K562 (cell line): ENCODE measurements around the gene LEPROT. TPM values are rescaled to one million over a fixed set of nuclear protein-coding genes. Genes with fewer than 3 reads are reported as not detected.

ENCODE experiments used
- CCNT2 ChIP-seq: IDR thresholded peaks from 2 replicates; pipeline ENCODE4 v1.6.1; 2011; ENCODE audit warnings: borderline replicate concordance, low read depth, mild to moderate bottlenecking, moderate library complexity, mixed read lengths, low read length; ENCODE audit not compliant: insufficient read length; ENCODE audit errors: extremely low read depth
- NCOR1 ChIP-seq: fragments of 450-650 bp; IDR thresholded peaks from 2 replicates; pipeline ENCODE4 v1.6.1; 2016; ENCODE audit warnings: mild to moderate bottlenecking, moderate library complexity
- RBM17 ChIP-seq: fragments of 200-400 bp; formaldehyde crosslinking; IDR thresholded peaks from 2 replicates; pipeline ENCODE4 v1.6.1; 2017; ENCODE audit warnings: low read depth, mild to moderate bottlenecking, low read length, borderline replicate concordance
- RCOR1 ChIP-seq, 2 experiments: IDR thresholded peaks; 2 replicates each; pipeline ENCODE4 v1.6.1; 2012; ENCODE audit warnings: low read depth in 2 of 2, low read length in 2 of 2, borderline replicate concordance in 1 of 2, improper control_type of control experiment in 1 of 2
- SETDB1 ChIP-seq: IDR thresholded peaks from one replicate; pipeline ENCODE4 v1.6.1; 2012; ENCODE audit warnings: low read length, control low read depth, inconsistent platforms
- SP2 ChIP-seq: IDR thresholded peaks from 2 replicates; pipeline ENCODE4 v1.6.1; 2011; ENCODE audit warnings: mild to moderate bottlenecking, low read depth, low read length, moderate library complexity; ENCODE audit not compliant: poor library complexity, severe bottlenecking; ENCODE audit errors: extremely low read depth
- ZNF780A ChIP-seq: fragments of 250-450 bp; sonication (Bioruptor Pico); IDR thresholded peaks from 2 replicates; pipeline ENCODE4 v1.5.0; 2021; ENCODE audit warnings: mild to moderate bottlenecking
- polyA plus RNA-seq, 8 experiments: library from polyadenylated mRNA; depleted of rRNA in 4 of 8; stranded (reverse) in 5 of 8; unstranded in 3 of 8; fragments of >200 nt; fragmentation: Nextera tagmentation in 2 of 8; fragmentation: Illumina TruSeq in 1 of 8; extraction: Ambion mirVana in 2 of 8; extraction: Trizol in 1 of 8; gene quantifications; 2 replicates each; pipeline versions ENCODE4 v1.2.1 to v1.2.3, GENCODE V29; 2011 to 2014; ENCODE audit warnings: inconsistent platforms in 1 of 8, missing spikeins in 1 of 8
- total RNA-seq, 7 experiments: library from RNA; depleted of rRNA in 6 of 7; stranded (reverse); fragments of >200 nt in 6 of 7; fragmentation: Illumina TruSeq in 2 of 7; extraction: Trizol in 2 of 7; gene quantifications; 2 replicates each; pipeline versions ENCODE4 v1.2.1 to v1.2.3, GENCODE V29; 2011 to 2021; ENCODE audit warnings: low replicate concordance in 1 of 7
- TF ChIP-seq, protein P1 (sequence below), 2 experiments: IDR thresholded peaks in 1 of 2; conservative IDR thresholded peaks in 1 of 2; 2 replicates each; pipeline ENCODE4 v1.6.1; 2016; ENCODE audit warnings: low read depth in 2 of 2, mild to moderate bottlenecking in 1 of 2, missing compliant biosample characterization in 1 of 2, missing genetic modification characterization in 1 of 2, moderate library complexity in 1 of 2
- TF ChIP-seq, protein P2 (sequence below): fragments of 250-450 bp; sonication (Bioruptor Pico); IDR thresholded peaks from 2 replicates; pipeline ENCODE4 v1.5.1; 2021; ENCODE audit warnings: mild to moderate bottlenecking
- TF ChIP-seq, protein P3 (sequence below): fragments of 200-400 bp; formaldehyde crosslinking; IDR thresholded peaks from 2 replicates; pipeline ENCODE4 v1.6.1; 2017; ENCODE audit warnings: mild to moderate bottlenecking, low read depth, low read length, moderate library complexity
- TF ChIP-seq, protein P4 (sequence below): fragments of 250-450 bp; sonication (Bioruptor Pico); IDR thresholded peaks from 2 replicates; pipeline ENCODE4 v1.8.0; 2021; ENCODE audit warnings: moderate library complexity, mild to moderate bottlenecking, inconsistent platforms

Gene LEPROT
- total and polyA plus RNA-seq, 9 of the 15 experiments (the other 6 are each of a cell fraction or from before 2014, with no cell fraction given): 28.1 to 97.5 (median 45.8) TPM

DNA sequence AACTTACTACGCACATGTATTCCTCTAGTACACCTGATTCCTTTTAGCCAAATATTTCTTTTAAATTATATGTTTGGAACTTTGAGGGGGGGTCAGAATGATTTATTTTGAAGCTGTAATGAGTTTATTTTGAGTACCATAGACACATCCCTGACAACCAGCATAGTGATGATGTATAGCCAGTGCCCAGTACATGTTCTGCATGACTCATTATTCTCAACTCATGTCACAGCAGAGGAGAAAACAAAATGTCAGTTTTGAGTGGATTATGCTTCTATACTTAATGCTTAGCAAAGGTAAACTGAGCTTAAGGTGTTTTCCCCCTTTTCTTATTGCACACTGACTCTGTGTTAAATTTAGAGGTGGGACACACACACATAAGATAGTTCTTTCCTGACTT is 22.4 kb upstream of the LEPROT start (continued):
- TF ChIP-seq, protein P1, sequence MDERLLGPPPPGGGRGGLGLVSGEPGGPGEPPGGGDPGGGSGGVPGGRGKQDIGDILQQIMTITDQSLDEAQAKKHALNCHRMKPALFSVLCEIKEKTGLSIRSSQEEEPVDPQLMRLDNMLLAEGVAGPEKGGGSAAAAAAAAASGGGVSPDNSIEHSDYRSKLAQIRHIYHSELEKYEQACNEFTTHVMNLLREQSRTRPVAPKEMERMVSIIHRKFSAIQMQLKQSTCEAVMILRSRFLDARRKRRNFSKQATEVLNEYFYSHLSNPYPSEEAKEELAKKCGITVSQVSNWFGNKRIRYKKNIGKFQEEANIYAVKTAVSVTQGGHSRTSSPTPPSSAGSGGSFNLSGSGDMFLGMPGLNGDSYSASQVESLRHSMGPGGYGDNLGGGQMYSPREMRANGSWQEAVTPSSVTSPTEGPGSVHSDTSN (CRISPR knock-in tag; IDR thresholded peaks at IDR 0.05; ENCODE audit: low read depth): no peak
- TF ChIP-seq, protein P1 (tag; conservative IDR thresholded peaks at IDR 0.05; ENCODE audit: low read depth): 0 out of 2 replicates have a peak, but pooled peaks have one; percentile 29
- TF ChIP-seq, protein P2, sequence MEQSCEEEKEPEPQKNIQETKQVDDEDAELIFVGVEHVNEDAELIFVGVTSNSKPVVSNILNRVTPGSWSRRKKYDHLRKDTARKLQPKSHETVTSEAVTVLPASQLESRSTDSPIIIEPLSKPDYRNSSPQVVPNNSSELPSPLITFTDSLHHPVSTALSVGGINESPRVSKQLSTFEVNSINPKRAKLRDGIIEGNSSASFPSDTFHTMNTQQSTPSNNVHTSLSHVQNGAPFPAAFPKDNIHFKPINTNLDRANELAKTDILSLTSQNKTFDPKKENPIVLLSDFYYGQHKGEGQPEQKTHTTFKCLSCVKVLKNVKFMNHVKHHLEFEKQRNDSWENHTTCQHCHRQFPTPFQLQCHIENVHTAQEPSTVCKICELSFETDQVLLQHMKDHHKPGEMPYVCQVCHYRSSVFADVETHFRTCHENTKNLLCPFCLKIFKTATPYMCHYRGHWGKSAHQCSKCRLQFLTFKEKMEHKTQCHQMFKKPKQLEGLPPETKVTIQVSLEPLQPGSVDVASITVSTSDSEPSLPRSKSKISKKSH (CRISPR knock-in tag): no peak
- no peak for TF ChIP-seq RBM17
- TF ChIP-seq, protein P3, sequence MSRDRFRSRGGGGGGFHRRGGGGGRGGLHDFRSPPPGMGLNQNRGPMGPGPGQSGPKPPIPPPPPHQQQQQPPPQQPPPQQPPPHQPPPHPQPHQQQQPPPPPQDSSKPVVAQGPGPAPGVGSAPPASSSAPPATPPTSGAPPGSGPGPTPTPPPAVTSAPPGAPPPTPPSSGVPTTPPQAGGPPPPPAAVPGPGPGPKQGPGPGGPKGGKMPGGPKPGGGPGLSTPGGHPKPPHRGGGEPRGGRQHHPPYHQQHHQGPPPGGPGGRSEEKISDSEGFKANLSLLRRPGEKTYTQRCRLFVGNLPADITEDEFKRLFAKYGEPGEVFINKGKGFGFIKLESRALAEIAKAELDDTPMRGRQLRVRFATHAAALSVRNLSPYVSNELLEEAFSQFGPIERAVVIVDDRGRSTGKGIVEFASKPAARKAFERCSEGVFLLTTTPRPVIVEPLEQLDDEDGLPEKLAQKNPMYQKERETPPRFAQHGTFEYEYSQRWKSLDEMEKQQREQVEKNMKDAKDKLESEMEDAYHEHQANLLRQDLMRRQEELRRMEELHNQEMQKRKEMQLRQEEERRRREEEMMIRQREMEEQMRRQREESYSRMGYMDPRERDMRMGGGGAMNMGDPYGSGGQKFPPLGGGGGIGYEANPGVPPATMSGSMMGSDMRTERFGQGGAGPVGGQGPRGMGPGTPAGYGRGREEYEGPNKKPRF: no peak
- TF ChIP-seq, protein P4, sequence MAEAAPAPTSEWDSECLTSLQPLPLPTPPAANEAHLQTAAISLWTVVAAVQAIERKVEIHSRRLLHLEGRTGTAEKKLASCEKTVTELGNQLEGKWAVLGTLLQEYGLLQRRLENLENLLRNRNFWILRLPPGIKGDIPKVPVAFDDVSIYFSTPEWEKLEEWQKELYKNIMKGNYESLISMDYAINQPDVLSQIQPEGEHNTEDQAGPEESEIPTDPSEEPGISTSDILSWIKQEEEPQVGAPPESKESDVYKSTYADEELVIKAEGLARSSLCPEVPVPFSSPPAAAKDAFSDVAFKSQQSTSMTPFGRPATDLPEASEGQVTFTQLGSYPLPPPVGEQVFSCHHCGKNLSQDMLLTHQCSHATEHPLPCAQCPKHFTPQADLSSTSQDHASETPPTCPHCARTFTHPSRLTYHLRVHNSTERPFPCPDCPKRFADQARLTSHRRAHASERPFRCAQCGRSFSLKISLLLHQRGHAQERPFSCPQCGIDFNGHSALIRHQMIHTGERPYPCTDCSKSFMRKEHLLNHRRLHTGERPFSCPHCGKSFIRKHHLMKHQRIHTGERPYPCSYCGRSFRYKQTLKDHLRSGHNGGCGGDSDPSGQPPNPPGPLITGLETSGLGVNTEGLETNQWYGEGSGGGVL (CRISPR knock-in tag): no peak
- no peak for TF ChIP-seq RCOR1 (IDR thresholded peaks at IDR 0.05; ENCODE audit: borderline replicate concordance in 1 of 2, low read depth in 2 of 2, low read length in 2 of 2)
- no peak for TF ChIP-seq ZNF780A (CRISPR knock-in tag)
- TF ChIP-seq CCNT2: no peak
- no peak for TF ChIP-seq SP2
- TF ChIP-seq SETDB1: no peak
- no peak for TF ChIP-seq NCOR1
